ENCODE results near the gene MON1A.
A peak's percentile ranks its signal among the peaks of the same experiment; 100 is the strongest.

MON1A gene

DNA sequence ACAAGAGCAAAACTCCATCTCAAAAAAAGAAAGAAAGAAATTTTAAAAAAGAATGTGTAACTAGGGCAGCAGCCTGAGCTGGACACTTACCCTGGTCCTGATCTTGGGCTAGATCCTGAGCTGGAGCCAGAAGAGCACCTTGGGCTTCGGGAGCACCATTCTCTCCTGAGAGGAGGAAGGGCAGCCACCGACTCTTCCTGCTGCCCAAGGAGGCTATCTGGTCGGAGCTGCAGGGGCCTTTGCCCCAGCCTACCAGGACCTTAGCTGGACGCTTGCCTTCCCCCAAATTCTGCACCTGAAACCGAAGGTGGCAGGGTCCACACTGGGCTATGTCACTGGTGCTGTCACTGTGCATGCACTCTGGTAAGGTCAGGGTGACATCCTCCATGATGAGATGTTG is 53.0 kb downstream of the MON1A start:
- ChIA-PET POLR2A (no interaction called here), CTCF (no interaction called here)
- Histone ChIP-seq H3K4me3 (ENCODE audit: low read depth, low read length) (no peak overlapping the region), H3K36me3 (ENCODE audit: control insufficient read depth in 2 of 2, insufficient read depth in 1 of 2, low read length in 2 of 2) (no peaks in the 10 kb centered on the region), H3K9me3 (ENCODE audit: control insufficient read depth, insufficient read depth, low read depth, low read length) (no peaks in the 10 kb centered on the region), H3K4me1 (ENCODE audit: control insufficient read depth, insufficient read depth, low read length) (no peaks in the 10 kb centered on the region), H3K27ac (ENCODE audit: extremely low read depth, low read depth, low read length) (no peak overlapping the region)
- TF ChIP-seq BCL11B (tag by site-specific recombination; IDR thresholded peaks at IDR 0.05; ENCODE audit: low read depth): no peak
- TF ChIP-seq ZNF2 (tag by site-specific recombination; IDR thresholded peaks at IDR 0.05): no peak

DNA sequence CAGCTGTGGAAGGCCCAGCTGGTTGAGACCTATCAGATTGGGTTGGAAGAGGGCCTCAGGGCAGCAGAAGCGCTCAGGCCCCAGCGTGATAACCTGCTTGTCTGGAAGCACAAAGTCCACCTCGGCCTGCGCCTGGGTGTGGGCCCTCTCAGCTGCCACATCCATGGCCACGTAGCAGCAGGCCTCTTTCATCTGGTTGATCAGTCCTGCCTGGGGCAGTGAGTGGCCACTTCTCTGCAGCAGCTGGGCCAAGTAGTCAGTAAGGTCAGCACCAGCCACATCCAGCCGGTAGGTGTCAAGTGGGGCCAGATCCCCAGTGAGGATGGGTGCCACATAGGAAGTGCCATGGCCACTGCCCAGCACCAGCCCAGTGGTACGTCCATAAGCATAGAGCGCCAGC is 56.0 kb downstream of the MON1A start:
- CTCF ChIA-PET: no interaction called here
- Histone ChIP-seq H3K4me3 (ENCODE audit: low read depth, low read length) (no peak overlapping the region), H3K4me1 (ENCODE audit: control insufficient read depth, insufficient read depth, low read length) (no peaks in the 10 kb centered on the region), H3K36me3 (ENCODE audit: control insufficient read depth in 2 of 2, insufficient read depth in 1 of 2, low read length in 2 of 2) (no peaks in the 10 kb centered on the region), H3K9me3 (ENCODE audit: control insufficient read depth, insufficient read depth, low read depth, low read length) (no peaks in the 10 kb centered on the region), H3K27ac (ENCODE audit: extremely low read depth, low read depth, low read length) (no peak overlapping the region)
- POLR2A ChIA-PET: no interaction called here
- TF ChIP-seq ZNF211 (tag by site-specific recombination; IDR thresholded peaks at IDR 0.05; ENCODE audit: low read depth): no peak
- TF ChIP-seq ZSCAN30 (tag by site-specific recombination; IDR thresholded peaks at IDR 0.05): no peak
- no peak for TF ChIP-seq ZNF26 (tag by site-specific recombination; IDR thresholded peaks at IDR 0.05)
- TF ChIP-seq ZNF221 (tag by site-specific recombination; IDR thresholded peaks at IDR 0.05; ENCODE audit: borderline replicate concordance): no peak
- no peak for TF ChIP-seq ZNF747 (tag by site-specific recombination; IDR thresholded peaks at IDR 0.05)
- no peak for TF ChIP-seq ZNF776 (tag by site-specific recombination; IDR thresholded peaks at IDR 0.05; ENCODE audit: borderline replicate concordance)
- TF ChIP-seq TSHZ1 (tag by site-specific recombination; IDR thresholded peaks at IDR 0.05; ENCODE audit: borderline replicate concordance): no peak

DNA sequence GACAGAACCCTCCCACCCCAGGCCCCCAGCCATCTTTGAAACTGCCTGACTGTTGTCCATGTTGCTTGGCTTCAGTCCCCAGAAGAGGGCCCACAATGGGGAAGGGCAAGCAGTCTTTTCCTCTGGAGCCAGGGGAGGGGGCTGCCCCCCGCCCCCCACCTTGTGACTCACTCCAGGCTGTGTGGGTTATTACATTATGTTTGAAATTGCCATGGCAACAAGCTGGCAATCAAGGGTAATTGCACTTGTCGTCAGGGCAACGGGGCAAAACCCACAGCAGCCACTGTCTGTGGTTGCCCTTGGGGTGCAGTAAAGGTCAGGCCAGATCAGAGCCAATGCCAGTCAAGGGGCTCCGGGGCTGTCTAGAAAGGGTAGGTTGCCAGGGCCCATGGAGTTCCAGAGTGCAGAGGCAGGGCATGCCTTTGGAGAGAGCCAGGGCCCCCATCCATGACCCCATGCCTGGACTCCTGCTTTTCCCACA is 56.8 kb downstream of the MON1A start:
- TF ChIP-seq SP7 (tag by site-specific recombination; IDR thresholded peaks at IDR 0.05) (no peak), ZNF600 (tag by site-specific recombination; IDR thresholded peaks at IDR 0.05) (no peak), ZNF335 (tag by site-specific recombination; conservative IDR thresholded peaks at IDR 0.05) (0 out of 2 replicates have a peak, but pooled peaks have one; percentile 28), KLF16 (tag by site-specific recombination; IDR thresholded peaks at IDR 0.05) (no peak)
- TF ChIP-seq, protein P1, sequence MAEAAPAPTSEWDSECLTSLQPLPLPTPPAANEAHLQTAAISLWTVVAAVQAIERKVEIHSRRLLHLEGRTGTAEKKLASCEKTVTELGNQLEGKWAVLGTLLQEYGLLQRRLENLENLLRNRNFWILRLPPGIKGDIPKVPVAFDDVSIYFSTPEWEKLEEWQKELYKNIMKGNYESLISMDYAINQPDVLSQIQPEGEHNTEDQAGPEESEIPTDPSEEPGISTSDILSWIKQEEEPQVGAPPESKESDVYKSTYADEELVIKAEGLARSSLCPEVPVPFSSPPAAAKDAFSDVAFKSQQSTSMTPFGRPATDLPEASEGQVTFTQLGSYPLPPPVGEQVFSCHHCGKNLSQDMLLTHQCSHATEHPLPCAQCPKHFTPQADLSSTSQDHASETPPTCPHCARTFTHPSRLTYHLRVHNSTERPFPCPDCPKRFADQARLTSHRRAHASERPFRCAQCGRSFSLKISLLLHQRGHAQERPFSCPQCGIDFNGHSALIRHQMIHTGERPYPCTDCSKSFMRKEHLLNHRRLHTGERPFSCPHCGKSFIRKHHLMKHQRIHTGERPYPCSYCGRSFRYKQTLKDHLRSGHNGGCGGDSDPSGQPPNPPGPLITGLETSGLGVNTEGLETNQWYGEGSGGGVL (tag by site-specific recombination; IDR thresholded peaks at IDR 0.05): 0 out of 2 replicates have a peak, but pooled peaks have one; percentile 10
- Histone ChIP-seq H3K4me3 (ENCODE audit: low read depth, low read length) (no peak overlapping the region), H3K4me1 (ENCODE audit: control insufficient read depth, insufficient read depth, low read length) (no peaks in the 10 kb centered on the region), H3K9me3 (ENCODE audit: control insufficient read depth, insufficient read depth, low read depth, low read length) (no peaks in the 10 kb centered on the region), H3K36me3 (ENCODE audit: control insufficient read depth in 2 of 2, insufficient read depth in 1 of 2, low read length in 2 of 2) (no peaks in the 10 kb centered on the region), H3K27ac (ENCODE audit: extremely low read depth, low read depth, low read length) (no peak overlapping the region)
- ChIA-PET CTCF (no interaction called here), POLR2A (no interaction called here)
